DLD1 (cell line): ENCODE data around the gene LRP8.

Experiments
- in situ Hi-C: cut with HindIII; loops from 2 replicates; pipeline ENCODE4 v1.10.0; 2017; ENCODE audit warnings: low sequenced_read_pairs

The LRP8 gene

GRCh38 chr1:53341521-53341895, 13.6 kb upstream of the LRP8 start:
- in situ Hi-C loops = no loop called here

- in situ Hi-C loops = no loop called here
Observed at GRCh38 chr1:53340660-53341520, 13.0 kb upstream of the LRP8 start.

DNA sequence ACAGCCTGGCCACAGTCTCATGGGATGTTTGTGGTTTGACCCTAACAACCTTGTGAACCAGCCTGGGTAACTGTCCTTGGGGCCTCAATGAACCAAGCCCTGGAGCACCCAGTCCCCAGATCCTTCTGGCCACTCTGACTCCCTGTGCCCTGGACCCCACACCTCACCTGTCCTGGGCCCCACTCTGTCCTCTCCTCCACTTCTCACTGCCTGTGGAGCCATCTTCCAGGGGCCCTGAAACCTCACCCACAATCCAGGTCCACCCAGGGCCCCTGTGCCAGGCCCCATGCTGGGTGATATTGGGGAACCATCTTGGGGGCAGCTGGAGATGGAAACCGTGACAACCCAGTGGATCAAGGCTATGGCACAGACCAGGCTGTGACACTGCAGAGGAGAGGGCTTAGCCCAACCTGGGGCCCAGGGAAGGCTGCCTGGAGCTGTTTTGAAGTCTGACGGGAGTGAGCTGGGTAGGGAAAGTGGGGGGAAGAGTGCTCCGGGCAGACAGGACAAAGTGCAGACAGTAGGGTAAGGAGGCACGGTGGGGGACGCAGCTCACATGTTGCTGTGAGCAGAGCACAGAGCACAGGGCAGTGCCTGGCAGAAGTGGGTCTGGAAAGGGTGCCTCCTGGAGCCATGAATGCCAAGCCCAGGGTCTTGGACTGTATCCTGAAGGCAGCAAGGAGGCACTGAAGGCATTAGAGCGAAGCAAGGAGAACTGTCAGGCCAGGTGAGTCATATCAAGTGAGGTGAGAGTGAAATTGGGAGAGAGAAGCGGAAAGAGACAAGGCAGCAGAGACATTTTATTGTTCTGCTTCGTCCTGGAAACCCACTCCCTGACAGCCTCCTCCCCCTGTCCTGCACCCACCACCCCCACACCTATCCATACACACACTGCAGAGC, 12.1 kb upstream of the LRP8 start:
- in situ Hi-C loops = no loop called here

DNA sequence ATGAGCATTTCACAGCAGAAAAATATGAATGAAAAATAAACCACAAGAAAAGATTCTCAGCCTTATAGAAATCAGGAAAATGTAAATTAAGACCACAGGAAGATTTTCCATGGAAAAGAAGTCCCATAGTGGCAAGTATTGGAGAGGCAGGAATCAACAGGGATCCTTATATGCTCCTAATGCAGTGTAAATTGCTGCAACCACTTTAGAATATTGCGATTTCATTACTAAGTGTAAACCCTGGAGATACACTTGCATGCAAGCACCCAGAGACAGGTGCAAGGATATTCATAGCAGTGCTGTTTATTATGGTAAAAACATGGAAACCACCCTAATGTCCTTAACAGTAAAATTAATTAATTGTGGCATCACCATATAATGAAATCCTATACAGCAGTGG, 10.6 kb upstream of the LRP8 start:
- in situ Hi-C loops = no loop called here

- in situ Hi-C loops = no loop called here
Observed at GRCh38 chr1:53337499-53337898, 9.6 kb upstream of the LRP8 start.

- in situ Hi-C loops = no loop called here
Observed at GRCh38 chr1:53336146-53336545, 8.3 kb upstream of the LRP8 start.

DNA sequence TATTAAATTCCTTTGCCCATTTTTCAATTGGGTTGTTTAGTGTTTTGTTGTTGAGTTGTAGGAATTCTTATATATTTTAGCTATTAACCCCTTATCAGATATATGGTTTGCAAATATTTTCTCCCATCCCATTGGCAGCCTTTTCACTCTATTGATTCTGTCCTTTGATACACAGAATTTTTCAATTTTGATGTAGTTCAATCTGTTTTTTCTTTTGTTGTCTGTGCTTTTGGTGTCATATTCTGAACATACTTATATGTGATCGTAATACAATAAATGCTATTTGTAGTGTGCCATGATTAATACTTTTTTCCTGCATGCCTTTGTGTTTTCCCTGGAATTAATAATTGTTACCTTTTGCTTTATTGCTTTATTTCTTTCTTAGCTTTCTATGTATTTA, 7.8 kb upstream of the LRP8 start:
- in situ Hi-C loops = no loop called here

DNA sequence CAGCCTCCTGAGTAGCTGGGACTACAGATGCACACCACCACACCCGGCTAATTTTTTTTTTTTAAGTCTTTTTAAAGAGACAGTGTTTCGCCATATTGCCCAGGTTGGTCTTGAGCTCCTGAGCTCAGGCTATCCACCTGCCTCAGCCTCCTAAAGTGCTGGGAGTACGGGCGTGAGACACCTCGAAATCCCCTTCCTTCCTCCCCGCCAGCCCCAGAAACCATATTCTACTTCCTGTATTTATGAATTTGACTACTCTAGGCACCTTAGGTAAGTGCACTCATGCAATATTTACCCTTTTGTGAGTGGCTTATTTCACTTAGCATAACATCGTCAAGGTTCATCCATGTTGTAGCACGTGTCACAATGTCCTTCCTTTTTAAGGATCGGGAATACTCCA, 6.9 kb upstream of the LRP8 start:
- in situ Hi-C loops = no loop called here

DNA sequence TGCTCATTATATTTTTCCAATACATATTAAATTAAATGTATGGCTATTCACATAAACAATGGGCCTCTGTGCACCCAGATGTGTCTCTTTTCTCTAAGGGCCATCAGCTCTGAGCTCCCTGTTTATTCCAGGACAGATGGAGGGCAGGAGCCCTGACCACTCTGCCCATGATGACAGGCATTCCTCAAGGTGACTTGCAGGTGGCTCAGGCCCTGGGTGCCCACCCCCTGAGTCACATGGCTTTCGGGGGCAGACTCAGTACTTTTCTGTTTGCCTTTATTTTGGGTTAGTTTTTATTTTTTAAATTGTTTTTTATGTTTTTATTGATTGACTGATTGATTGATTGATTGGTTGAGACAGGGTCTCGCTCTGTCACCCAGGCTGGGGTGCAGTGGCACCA, 6.4 kb upstream of the LRP8 start:
- in situ Hi-C loops = no loop called here

GRCh38 chr1:53332833-53333232, 5.0 kb upstream of the LRP8 start:
- in situ Hi-C loops = no loop called here

DNA sequence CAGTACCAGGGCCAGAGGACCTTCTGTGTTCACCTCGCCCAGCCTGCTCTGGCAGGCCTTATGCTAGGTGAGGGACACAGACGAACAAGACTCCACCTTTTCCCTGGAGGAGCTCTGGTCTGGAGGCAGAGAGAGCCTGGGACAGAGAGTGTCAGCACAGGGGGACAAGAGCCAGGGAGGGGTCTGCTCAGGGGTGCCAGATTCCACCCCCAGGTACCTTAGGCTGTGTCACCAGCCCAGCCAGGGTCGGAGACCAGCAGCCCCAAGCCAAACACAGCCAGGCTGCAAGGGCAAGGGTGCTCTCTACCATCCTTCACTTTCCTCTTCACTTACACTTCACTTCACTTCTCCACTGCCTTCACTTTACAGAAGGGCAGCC, 4.3 kb upstream of the LRP8 start:
- in situ Hi-C loops = no loop called here

DNA sequence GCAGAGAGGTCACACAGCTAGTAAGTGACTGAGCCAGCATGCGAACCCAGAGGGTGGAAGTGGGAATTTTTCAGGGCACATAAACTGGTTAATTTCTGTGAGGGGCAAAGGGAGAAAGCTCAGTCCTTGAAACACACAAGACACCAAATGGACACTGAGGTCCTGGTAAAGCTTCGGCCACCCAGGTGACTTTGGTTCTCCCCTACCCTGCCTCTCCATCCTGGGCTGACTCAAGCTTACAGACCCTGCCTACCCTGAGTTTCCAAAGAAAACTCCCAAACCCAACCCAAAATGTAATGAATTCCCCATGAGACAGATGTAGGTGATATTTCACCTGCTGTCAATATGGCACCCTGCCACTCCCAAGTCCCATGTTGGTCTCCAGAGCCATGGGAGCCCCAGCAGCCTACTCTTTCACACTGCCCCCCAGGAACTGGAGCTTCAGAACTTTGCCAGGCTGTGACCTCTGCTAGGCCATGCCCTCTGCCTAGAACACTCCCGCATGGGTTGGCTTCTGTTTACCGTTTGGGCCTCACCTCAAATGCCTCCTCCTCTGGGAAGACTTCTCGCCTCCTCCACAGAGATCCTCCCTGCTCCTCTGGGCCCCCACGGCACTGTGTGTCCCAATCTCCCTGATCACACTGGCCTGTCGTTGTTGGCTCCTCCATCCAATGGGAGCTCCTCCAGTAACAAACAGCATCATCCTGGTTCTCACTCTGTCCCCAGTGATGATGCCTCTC, 3.7 kb upstream of the LRP8 start:
- in situ Hi-C loops = no loop called here

- in situ Hi-C loops = no loop called here
Observed at GRCh38 chr1:53330819-53331218, 2.9 kb upstream of the LRP8 start.

GRCh38 chr1:53328541-53329499, 950 bp upstream of the LRP8 start:
- in situ Hi-C loops = no loop called here

GRCh38 chr1:53327182-53327913, 522 bp downstream of the LRP8 start:
- in situ Hi-C loops = no loop called here

- in situ Hi-C loops = no loop called here
Observed at GRCh38 chr1:53326598-53327181, 1.2 kb downstream of the LRP8 start.

DNA sequence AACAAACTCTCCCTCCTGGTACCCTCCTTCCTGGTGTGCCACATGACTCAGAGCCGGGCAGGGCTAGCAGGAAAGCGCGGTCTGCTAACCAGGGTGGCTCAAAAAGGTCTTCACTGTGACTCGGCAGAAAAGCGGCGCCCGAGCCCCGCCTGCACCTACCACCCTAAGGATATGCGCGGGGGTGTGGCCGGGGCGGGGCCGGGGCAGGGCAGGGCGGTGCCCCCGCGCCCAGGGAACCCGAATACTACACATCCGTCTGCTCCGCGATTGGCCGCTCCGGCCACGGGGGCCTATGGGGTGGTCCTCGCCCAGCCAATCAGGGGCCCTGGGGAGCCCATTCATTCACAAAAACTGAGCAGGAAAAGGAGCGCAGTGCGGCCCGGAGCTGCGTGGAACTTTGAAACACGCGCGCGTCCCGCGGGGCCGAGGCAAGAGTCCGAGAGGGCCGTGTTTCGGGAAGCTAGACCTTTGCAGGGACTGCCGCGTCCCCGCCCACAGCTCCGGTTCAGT, 1.7 kb downstream of the LRP8 start:
- in situ Hi-C loops = no loop called here

- in situ Hi-C loops = no loop called here
Observed at GRCh38 chr1:53325326-53326087, 2.4 kb downstream of the LRP8 start.
